ENCODE measurements around the gene SEC11A. TPM values are rescaled to one million over a fixed set of nuclear protein-coding genes. Genes with fewer than 3 reads are reported as not detected.

SEC11A gene
- 146 TPM for polyA plus RNA-seq (2013)

DNA sequence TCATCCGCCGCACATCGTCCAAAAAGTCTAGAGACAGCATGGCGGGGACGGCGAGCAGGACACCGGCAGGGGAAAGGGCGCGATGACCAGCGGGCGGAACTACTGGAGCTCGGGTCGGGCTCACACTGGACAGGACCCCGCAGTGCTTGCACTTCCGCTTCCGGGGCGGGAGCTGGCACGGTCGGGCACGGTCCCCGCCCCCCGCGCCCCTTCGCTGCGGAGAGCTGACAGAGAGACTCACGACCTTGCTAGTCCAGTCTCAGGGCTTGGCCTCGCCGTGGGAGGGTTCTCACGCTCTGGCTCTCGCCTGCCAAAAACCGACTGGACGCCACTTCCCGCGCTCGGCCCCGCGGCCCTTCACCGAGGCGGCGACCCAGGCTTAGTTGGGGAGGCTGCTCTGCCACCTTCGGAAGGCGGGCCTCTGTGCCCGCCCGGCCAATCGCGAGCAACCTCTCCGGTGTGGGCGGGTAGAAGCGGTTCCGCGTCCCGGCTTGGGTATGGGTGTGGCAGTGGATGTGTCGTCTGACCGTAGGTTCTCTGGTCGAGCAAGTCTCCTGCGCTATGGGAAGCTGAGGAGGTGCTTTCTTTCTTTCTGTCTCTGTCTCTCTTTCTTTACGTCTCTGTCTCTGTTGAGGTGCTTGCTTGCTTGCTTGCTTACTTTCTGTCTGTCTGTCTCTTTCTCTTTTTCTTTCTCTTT lies at the start of gene SEC11A:
Gene SEC11A, minus strand, starts transcription at position 104 of the 697 bp plus-strand sequence. Its CDS starts 64 bp downstream, at position 40.
- Histone ChIP-seq H3K36me3 (ENCODE audit: control insufficient read depth in 4 of 4, insufficient read depth in 4 of 4, low read length in 3 of 4) (peaks cover 0 to under 1% (median under 1%) of the 10 kb centered on the region in 4 experiments), H3K4me1 (ENCODE audit: control extremely low read depth in 1 of 4, control insufficient read depth in 4 of 4, insufficient read depth in 4 of 4, low read length in 3 of 4) (peaks cover 7 to 30% (median 21%) of the 10 kb centered on the region in 4 experiments), H3K27me3 (replicated peaks in 2 of 5; ENCODE audit: control insufficient read depth in 4 of 5, insufficient read depth in 5 of 5, low read length in 4 of 5) (no peaks in the 10 kb centered on the region), H3K4me3 (ENCODE audit: control insufficient read depth in 1 of 7, extremely low read depth in 1 of 7, insufficient read depth in 4 of 7, low read depth in 2 of 7, low read length in 6 of 7) (peak within 1 kb of the TSS; percentile 94 to 100 (median 99)), H3K9me3 (ENCODE audit: control extremely low read depth in 1 of 5, control insufficient read depth in 4 of 5, insufficient read depth in 2 of 5, low read depth in 1 of 5, low read length in 4 of 5) (no peaks in the 10 kb centered on the region), H3K27ac (ENCODE audit: insufficient read depth in 1 of 2, low read depth in 1 of 2, low read length in 2 of 2, poor library complexity in 1 of 2, severe bottlenecking in 2 of 2) (peak within 1 kb of the TSS; percentile 42 to 84)
- peak; percentile 91 to 93 (median 91) for DNase-seq
- WGBS (ENCODE audit: insufficient coverage) = 0% methylated on average over 44 of the region's 57 CpGs
- ChIA-PET CTCF (interaction anchor here (0.7 to 2.1 kb wide), 8 partner anchors 9 to 128 kb away, joined by 3 to 6 read pairs (median 4); partner anchors contain the start of gene WDR73), POLR2A (interaction anchor here (0.5 to 1.9 kb wide), 8 partner anchors 17 to 82 kb away, joined by 3 to 14 read pairs (median 4); partner anchors contain the start of genes WDR73 and ZNF592)

DNA sequence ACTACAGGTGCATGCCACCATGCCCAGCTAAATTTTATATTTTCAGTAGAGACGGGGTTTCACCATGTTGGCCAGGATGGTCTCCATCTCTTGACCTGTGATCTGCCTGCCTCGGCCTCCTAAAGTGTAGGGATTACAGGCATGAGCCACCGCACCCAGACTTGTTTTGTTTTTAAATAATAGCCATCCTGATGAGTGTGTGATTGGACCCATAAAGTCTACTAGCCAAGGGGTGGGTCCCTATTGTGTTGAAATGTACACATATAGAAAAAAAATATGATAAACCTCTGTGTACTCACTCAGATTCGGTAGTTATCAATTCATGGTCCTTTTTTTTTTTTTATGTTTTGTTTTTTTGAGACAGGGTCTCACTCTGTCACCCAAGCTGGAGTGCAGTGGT lies 49.7 kb upstream of the SEC11A start:
- 100% methylated on average over 1 of the region's 4 CpGs for WGBS (ENCODE audit: insufficient coverage)

DNA sequence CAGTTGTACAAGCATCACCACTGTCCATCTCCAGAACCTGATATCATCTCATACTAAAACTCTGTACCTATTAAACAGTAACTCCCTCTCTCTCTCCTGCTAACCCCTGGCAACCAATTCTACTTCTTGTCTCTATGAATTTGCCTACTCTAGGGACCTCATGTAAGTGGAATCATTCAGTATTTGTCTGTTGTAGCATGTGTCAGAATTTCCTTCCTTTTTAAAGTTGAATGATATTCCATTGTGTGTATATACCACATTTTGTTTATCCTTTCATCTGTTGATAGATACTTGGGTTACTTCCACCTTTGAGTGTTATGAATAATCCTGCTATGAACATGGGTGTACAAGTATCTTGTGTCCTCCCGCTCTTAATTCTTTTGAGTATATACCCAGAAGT lies 49.0 kb upstream of the SEC11A start:
- peak in 1 of 3 donors; percentile 16 for DNase-seq
- no CpG with 5 or more reads among the region's 1 CpG for WGBS (ENCODE audit: insufficient coverage)
- Histone ChIP-seq H3K9me3 (ENCODE audit: control extremely low read depth in 1 of 5, control insufficient read depth in 4 of 5, insufficient read depth in 2 of 5, low read depth in 1 of 5, low read length in 4 of 5) (no peaks in the 10 kb centered on the region), H3K27me3 (replicated peaks in 2 of 5; ENCODE audit: control insufficient read depth in 4 of 5, insufficient read depth in 5 of 5, low read length in 4 of 5) (no peaks in the 10 kb centered on the region), H3K27ac (ENCODE audit: insufficient read depth in 1 of 2, low read depth in 1 of 2, low read length in 2 of 2, poor library complexity in 1 of 2, severe bottlenecking in 2 of 2) (peak overlapping the region in 1 of 2 experiments; percentile 8), H3K4me1 (ENCODE audit: control extremely low read depth in 1 of 4, control insufficient read depth in 4 of 4, insufficient read depth in 4 of 4, low read length in 3 of 4) (peaks cover 0 to 8% (median 1%) of the 10 kb centered on the region in 4 experiments), H3K4me3 (ENCODE audit: control insufficient read depth in 1 of 7, extremely low read depth in 1 of 7, insufficient read depth in 4 of 7, low read depth in 2 of 7, low read length in 6 of 7) (no peak overlapping the region), H3K36me3 (ENCODE audit: control insufficient read depth in 4 of 4, insufficient read depth in 4 of 4, low read length in 3 of 4) (peaks cover 4 to 36% (median 27%) of the 10 kb centered on the region in 4 experiments)
- POLR2A ChIA-PET = no interaction called here
- CTCF ChIA-PET = no interaction called here

More for the DNA sequence above, 49.7 kb upstream of the SEC11A start:
- Histone ChIP-seq H3K36me3 (ENCODE audit: control insufficient read depth in 4 of 4, insufficient read depth in 4 of 4, low read length in 3 of 4) (peaks cover 4 to 42% (median 27%) of the 10 kb centered on the region in 4 experiments), H3K27me3 (replicated peaks in 2 of 5; ENCODE audit: control insufficient read depth in 4 of 5, insufficient read depth in 5 of 5, low read length in 4 of 5) (no peaks in the 10 kb centered on the region), H3K27ac (ENCODE audit: insufficient read depth in 1 of 2, low read depth in 1 of 2, low read length in 2 of 2, poor library complexity in 1 of 2, severe bottlenecking in 2 of 2) (no peak overlapping the region), H3K9me3 (ENCODE audit: control extremely low read depth in 1 of 5, control insufficient read depth in 4 of 5, insufficient read depth in 2 of 5, low read depth in 1 of 5, low read length in 4 of 5) (no peaks in the 10 kb centered on the region), H3K4me1 (ENCODE audit: control extremely low read depth in 1 of 4, control insufficient read depth in 4 of 4, insufficient read depth in 4 of 4, low read length in 3 of 4) (peaks cover 0 to 8% (median under 1%) of the 10 kb centered on the region in 4 experiments), H3K4me3 (ENCODE audit: control insufficient read depth in 1 of 7, extremely low read depth in 1 of 7, insufficient read depth in 4 of 7, low read depth in 2 of 7, low read length in 6 of 7) (no peak overlapping the region)
- DNase-seq = no peak
- CTCF ChIA-PET = no interaction called here
- POLR2A ChIA-PET = no interaction called here

DNA sequence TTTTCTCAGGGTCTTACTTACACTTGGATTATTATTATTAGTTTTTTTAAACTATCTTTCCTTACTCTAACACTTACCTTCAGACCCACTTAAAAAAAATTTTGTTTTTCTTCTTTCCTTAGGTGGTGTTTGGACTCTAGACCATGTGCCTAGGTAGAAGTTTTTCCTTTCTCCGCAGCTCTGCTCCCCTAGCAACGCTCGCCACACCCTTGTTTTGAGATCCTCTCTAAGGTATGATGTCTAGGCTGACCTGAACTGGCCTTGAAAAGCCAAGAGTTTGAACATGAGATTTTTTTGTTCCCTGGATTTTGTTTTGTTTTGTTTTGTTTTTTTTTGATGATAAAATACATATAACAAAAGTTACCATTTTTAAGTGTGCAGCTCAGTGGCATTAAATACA lies 48.6 kb upstream of the SEC11A start:
- WGBS (ENCODE audit: insufficient coverage) = 82% methylated on average over 2 of the region's 3 CpGs

DNA sequence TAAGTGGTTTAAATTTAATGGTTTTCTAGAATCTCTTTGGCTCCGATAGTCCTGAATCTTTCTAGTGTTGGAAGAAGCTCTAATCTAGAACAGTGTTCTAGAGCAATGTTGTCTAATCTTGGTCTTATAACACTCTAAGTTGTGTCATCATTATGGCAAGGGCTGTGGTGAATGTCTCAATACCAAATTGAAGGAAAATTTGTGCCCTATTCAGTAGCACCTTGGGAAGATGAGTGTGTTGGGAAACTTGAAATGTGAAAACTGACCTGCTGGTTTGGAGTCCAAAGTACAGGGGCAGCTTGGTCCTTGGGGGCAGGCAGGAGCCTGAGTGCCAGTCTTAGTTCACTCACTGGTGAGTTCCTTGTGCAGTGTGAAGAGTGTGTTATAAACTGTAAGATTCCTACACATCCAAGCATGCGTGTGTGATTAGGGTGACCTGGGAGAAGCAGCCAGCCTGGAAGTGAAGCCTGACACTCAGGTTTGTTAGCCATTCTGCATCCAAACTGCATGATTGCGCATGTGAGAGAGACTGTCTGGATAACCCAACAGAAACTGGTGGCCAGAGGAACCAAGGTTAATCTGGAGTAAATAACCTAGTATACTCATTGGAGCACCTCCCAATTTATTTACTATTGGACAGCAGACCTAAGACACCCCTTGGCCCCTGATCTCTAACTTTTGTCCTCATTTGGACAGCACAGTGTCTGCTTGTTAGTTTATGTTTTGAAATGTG lies 47.1 kb upstream of the SEC11A start:
- Histone ChIP-seq H3K36me3 (ENCODE audit: control insufficient read depth in 4 of 4, insufficient read depth in 4 of 4, low read length in 3 of 4) (peaks cover 4 to 20% (median 17%) of the 10 kb centered on the region in 4 experiments), H3K4me3 (ENCODE audit: control insufficient read depth in 1 of 7, extremely low read depth in 1 of 7, insufficient read depth in 4 of 7, low read depth in 2 of 7, low read length in 6 of 7) (no peak overlapping the region), H3K27me3 (replicated peaks in 2 of 5; ENCODE audit: control insufficient read depth in 4 of 5, insufficient read depth in 5 of 5, low read length in 4 of 5) (no peaks in the 10 kb centered on the region), H3K4me1 (ENCODE audit: control extremely low read depth in 1 of 4, control insufficient read depth in 4 of 4, insufficient read depth in 4 of 4, low read length in 3 of 4) (peaks cover 0 to 8% (median 1%) of the 10 kb centered on the region in 4 experiments), H3K9me3 (ENCODE audit: control extremely low read depth in 1 of 5, control insufficient read depth in 4 of 5, insufficient read depth in 2 of 5, low read depth in 1 of 5, low read length in 4 of 5) (no peaks in the 10 kb centered on the region), H3K27ac (ENCODE audit: insufficient read depth in 1 of 2, low read depth in 1 of 2, low read length in 2 of 2, poor library complexity in 1 of 2, severe bottlenecking in 2 of 2) (no peak overlapping the region)
- 100% methylated on average over 3 of the region's 3 CpGs for WGBS (ENCODE audit: insufficient coverage)
- ChIA-PET POLR2A (no interaction called here), CTCF (interaction anchor here (0.7 to 1.0 kb wide), 3 partner anchors 11 to 47 kb away, joined by 3 read pairs; partner anchors contain the start of gene SEC11A)
- no peak for DNase-seq

More for the DNA sequence above, 48.6 kb upstream of the SEC11A start:
- H3K9me3 ChIP-seq (ENCODE audit: control extremely low read depth in 1 of 5, control insufficient read depth in 4 of 5, insufficient read depth in 2 of 5, low read depth in 1 of 5, low read length in 4 of 5) = no peaks in the 10 kb centered on the region
- H3K4me3 ChIP-seq (ENCODE audit: control insufficient read depth in 1 of 7, extremely low read depth in 1 of 7, insufficient read depth in 4 of 7, low read depth in 2 of 7, low read length in 6 of 7) = no peak overlapping the region
- H3K27ac ChIP-seq (ENCODE audit: insufficient read depth in 1 of 2, low read depth in 1 of 2, low read length in 2 of 2, poor library complexity in 1 of 2, severe bottlenecking in 2 of 2) = peak overlapping the region in 1 of 2 experiments; percentile 29
- CTCF ChIA-PET = no interaction called here
- peaks cover 4 to 34% (median 24%) of the 10 kb centered on the region in 4 experiments for H3K36me3 ChIP-seq (ENCODE audit: control insufficient read depth in 4 of 4, insufficient read depth in 4 of 4, low read length in 3 of 4)
- H3K27me3 ChIP-seq (replicated peaks in 2 of 5; ENCODE audit: control insufficient read depth in 4 of 5, insufficient read depth in 5 of 5, low read length in 4 of 5) = no peaks in the 10 kb centered on the region
- no peak for DNase-seq
- POLR2A ChIA-PET = no interaction called here
- peaks cover 0 to 8% (median 1%) of the 10 kb centered on the region in 4 experiments for H3K4me1 ChIP-seq (ENCODE audit: control extremely low read depth in 1 of 4, control insufficient read depth in 4 of 4, insufficient read depth in 4 of 4, low read length in 3 of 4)

DNA sequence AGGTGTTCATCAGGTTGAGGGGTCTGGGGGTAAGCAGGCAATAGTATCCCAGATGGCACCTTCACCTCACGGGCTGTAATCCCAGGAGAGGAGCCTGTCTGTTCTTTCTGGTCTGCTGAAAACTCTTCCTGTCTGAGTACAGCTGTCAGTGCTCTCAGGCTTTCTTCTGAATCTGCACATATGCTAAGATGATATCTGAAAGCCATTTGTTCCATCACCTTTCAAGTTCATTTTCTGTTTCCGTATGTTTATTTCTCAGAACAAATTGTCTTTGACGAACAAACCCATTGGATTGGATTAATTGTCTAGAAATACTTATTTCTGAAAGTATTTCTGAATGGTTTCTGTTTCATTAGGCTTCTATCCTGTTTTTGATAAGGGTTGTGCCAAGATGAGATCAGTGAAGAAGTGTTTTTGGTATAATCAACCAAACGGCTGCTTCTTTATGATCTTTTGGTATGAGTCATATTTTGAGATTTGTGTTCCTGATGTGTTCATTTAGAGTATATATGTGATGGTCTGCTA lies 45.7 kb upstream of the SEC11A start:
- ChIA-PET POLR2A (no interaction called here), CTCF (interaction anchor here (0.9 kb wide), 1 partner anchor 10 kb away, joined by 3 read pairs; no protein-coding TSS in a partner anchor)
- H3K27ac ChIP-seq (ENCODE audit: insufficient read depth in 1 of 2, low read depth in 1 of 2, low read length in 2 of 2, poor library complexity in 1 of 2, severe bottlenecking in 2 of 2) = no peak overlapping the region
- H3K36me3 ChIP-seq (ENCODE audit: control insufficient read depth in 4 of 4, insufficient read depth in 4 of 4, low read length in 3 of 4) = peaks cover 4 to 10% (median 8%) of the 10 kb centered on the region in 4 experiments
- WGBS (ENCODE audit: insufficient coverage) = 77% methylated on average over 3 of the region's 4 CpGs
- H3K27me3 ChIP-seq (replicated peaks in 2 of 5; ENCODE audit: control insufficient read depth in 4 of 5, insufficient read depth in 5 of 5, low read length in 4 of 5) = no peaks in the 10 kb centered on the region
- H3K4me3 ChIP-seq (ENCODE audit: control insufficient read depth in 1 of 7, extremely low read depth in 1 of 7, insufficient read depth in 4 of 7, low read depth in 2 of 7, low read length in 6 of 7) = no peak overlapping the region
- H3K4me1 ChIP-seq (ENCODE audit: control extremely low read depth in 1 of 4, control insufficient read depth in 4 of 4, insufficient read depth in 4 of 4, low read length in 3 of 4) = peaks cover 0 to 8% (median 1%) of the 10 kb centered on the region in 4 experiments
- H3K9me3 ChIP-seq (ENCODE audit: control extremely low read depth in 1 of 5, control insufficient read depth in 4 of 5, insufficient read depth in 2 of 5, low read depth in 1 of 5, low read length in 4 of 5) = no peaks in the 10 kb centered on the region
- DNase-seq = peak in 1 of 3 donors; percentile 13

Measured in common myeloid progenitor, CD34-positive (primary cell).